Posterior vena cava (tissue), 2 donors: ENCODE results near the gene CCSER1. TPM values are rescaled to one million over a fixed set of nuclear protein-coding genes. Genes with fewer than 3 reads are reported as not detected.
A peak's percentile ranks its signal among the peaks of the same experiment; 100 is the strongest.
"Not testable (repeated sequence)": the region's sequence is repeated elsewhere in the genome, so short reads cannot be mapped to it uniquely, and the experiment has no call there.

Experiments used
- DNase-seq: peaks from one replicate; pipeline ENCODE4 v3.0.0-alpha.2; 2020; ENCODE audit warnings: low spot score
- intact Hi-C, 2 donors: fragments of 100-400 bp; cut with DNase I; formaldehyde crosslinking; loops; one replicate each; pipeline versions ENCODE4 v1.14.1 to v1.14.2; 2022 to 2023
- total RNA-seq, 2 donors: library from RNA; stranded (reverse); fragmentation: NEBNext Ultra II Directional; extraction: Animal tissue kit (Norgen Biotek cat#: 25700); gene quantifications; one replicate each; pipeline ENCODE4 v1.2.1, GENCODE V29; 2021
- donor health status: DM: yes; HTN: yes; CAD: no.
- donor health status: DM: yes; HTN: yes; CAD: no.

Gene CCSER1
- total RNA-seq, 2 donors from 2014 or later = 1.8 to 7.0 TPM

DNA sequence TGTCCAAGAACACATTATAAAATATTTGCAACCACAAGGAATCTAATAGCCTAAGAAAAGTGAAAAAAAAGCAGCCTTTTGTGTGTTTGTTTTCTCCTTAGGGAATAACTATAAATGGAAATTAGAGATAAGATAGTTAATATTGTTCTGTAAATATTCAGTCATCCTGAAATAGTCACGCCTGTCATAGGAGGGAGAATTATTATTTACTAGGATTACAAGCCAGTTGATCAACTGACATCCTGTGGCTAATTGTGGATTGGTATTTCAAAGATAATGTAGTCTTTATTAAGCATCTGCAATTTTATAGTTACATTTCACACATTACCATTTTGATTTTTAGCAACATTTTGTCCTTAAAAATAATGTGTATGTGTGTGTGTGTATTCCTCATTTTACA, 118.6 kb downstream of the CCSER1 start:
- intact Hi-C loops = no loop called here
- DNase-seq = no peak

DNA sequence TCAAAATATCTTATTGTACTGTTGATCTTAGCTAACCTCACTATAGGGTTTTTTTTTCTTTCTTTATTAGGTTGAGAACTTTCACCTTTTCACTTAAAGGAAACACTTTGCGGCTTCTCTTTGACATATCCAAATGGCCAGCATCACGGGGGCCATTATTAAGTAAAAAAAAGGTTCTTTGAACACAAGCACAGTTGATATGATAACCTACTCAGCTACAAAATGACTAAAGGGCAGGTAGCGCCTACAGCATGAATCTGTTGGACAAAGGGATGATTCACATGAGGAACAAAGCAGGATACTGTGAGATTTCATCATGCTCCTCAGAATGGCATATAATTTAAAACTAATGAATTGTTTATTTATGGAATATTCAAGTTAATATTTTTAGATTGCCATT, 119.6 kb downstream of the CCSER1 start:
- DNase-seq = no peak
- intact Hi-C loops = no loop called here

DNA sequence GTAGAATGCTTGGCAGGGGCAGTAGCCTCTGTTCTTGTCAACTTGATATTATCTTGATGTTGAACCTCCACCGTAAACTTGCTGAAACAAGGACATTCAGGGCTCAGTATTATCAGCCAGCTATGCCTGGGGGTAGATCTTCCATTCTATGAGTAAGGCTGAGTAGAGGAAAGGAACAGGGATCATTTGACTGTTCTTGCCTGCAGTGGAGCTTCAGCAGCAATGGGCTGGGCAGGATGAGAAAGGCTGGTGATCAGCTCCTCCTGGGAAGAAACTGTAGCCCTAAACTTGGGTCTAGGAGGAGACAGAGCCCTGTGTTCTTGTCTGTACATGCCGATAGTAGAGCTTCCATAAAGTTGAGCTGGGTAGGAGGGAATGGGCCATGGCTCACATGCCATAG, 127.2 kb downstream of the CCSER1 start:
- peak; percentile 8 for DNase-seq
- intact Hi-C loops = no loop called here

DNA sequence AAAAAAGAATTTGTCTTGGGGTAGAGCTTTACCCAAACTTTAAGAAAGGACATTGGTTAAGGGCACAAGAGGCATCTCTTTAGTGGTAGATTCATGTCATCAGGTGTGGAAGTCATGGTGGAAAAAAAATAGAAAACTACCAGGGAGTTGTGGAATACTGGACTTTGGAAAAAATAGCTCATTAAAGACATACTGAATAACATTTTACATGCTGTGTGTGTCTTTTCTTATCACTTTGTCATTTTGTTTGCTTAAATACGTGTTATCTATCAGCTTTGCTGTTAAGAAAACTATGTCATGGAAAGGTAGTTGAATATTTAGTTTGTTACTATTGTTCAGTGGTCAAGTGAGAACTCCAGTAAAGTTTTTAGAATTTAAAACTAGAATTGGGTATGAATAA, 147.0 kb downstream of the CCSER1 start:
- no peak for DNase-seq
- intact Hi-C loops = no loop called here

DNA sequence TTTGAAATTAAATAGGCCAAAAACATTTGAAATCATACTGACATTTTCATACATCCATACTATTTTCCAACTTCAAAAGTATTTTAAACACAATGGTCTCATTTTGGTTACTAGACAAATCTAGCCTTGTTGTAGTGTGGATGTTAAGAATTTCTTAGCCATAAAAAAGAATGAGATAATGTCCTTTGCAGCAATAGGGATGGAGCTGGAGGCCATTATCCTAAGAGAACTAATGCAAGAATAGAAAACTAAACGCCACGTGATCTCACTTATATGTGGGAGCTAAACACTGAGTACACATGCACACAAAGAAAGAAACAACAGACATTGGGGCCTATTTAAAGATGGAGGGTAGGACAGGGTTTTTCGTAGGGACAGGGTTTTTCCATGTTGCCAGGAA, 153.8 kb downstream of the CCSER1 start:
- intact Hi-C loops = no loop called here
- DNase-seq = no peak

DNA sequence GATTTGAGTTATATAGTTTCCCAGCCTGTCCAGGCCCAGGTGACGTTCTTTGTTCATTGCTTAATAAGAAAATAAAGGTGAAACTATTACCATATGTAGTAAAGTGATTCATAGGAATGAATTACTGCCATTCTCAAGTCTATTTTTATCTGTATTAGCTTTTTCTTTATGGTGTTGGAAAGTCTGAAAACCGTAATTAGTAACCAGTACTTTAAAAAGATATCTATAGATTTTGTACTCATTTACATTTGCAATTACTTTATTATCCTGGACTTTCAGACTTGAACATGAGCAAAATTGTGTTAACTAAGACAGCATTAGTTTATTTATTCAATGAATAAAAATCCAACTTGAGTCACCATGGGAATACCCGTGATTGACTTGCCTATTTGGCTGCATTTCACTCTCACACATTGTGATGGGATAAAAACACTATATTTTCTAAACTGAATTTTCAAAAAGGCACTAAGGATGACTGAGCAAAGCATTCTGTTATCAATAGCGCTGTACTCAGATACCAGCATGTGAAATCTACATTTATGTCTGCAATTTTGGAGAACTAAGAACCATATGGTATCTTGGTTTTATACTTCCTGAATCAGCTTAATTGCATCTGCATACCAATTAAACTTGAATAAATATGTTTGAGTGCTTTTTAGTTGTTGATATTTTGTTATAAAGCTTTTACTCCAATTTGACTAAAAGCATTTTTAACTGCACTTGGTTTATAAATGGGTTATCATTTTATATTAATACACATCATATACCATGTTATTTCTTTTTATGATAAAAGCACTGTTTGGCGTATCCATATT, 154.6 kb downstream of the CCSER1 start:
- intact Hi-C loops = no loop called here
- no peak for DNase-seq

DNA sequence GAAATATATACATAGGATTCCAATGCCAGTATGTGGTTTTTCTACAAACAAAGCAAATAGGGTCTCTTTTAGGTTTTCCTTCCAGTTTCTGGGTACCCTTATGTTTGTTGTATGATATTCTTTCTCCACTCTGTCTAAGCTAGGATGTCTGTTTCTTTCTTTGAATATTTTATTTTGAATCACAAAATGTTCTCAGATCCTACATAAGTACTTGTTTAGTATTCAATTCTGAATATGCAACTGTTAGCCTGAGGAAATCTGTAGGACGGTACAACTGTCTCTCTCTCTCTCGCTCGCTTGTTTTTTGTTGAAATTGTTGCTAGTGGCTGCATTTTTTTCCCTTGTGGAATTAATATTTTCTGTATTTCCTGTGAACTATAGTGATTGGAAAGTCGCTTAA, 163.2 kb downstream of the CCSER1 start:
- intact Hi-C loops = no loop called here

DNA sequence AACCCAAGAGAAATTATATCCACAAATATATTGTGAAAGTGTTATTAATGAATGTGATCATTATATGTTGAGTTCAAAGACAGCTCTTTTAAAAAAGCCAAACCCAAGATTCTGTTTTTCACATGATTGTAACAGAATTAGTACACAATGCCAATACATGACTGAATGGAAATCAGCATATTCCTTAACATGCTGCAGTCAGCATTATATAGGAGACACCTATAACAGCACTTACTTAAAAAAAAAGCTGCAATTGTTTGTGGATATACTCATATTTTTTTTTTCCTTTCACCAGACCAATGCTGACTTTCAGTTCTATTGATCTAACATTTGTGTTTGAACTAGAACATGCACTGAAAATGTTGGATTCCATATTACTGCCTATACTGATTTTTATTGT, 165.2 kb downstream of the CCSER1 start:
- intact Hi-C loops = no loop called here
- DNase-seq = no peak

More for the DNA sequence above, 163.2 kb downstream of the CCSER1 start:
- no peak for DNase-seq

DNA sequence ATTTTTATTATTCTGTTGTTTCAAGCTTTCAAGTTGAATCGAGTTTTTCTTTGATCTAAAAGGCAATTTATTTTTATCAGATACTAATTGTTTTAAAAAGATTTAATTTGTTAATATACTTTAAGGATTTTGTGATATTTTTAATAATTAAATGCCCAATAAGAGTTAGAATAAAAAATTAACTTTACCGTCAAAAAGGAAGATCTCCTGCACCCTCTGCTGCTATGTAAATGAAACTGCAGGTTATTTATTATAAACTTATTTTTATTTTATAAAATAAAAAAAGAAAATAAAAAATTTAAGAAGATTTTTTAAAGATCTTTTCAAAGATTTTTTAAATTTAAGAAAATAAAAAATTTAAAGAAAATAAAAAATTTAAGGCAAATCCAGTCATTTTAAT, 166.1 kb downstream of the CCSER1 start:
- intact Hi-C loops = no loop called here
- DNase-seq = no peak

DNA sequence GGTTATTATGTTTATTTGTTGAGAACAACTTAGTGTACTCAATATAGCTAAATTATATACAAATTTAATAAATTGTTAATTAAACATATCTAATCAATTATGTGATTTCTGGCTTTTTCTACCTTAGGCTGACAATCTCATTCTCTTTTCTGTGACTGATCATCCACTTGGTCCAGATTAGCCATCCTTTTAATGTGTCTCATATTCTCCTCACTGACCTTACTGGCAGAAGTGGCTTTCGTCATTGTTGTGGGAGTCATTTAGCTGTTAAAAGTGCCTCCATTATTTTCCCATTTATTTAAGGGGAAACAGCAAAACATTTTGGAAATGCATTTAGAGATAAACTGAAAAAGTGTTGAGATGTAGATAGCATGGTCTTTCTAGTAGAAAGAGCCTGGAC, 172.2 kb downstream of the CCSER1 start:
- no peak for DNase-seq
- intact Hi-C loops = no loop called here

DNA sequence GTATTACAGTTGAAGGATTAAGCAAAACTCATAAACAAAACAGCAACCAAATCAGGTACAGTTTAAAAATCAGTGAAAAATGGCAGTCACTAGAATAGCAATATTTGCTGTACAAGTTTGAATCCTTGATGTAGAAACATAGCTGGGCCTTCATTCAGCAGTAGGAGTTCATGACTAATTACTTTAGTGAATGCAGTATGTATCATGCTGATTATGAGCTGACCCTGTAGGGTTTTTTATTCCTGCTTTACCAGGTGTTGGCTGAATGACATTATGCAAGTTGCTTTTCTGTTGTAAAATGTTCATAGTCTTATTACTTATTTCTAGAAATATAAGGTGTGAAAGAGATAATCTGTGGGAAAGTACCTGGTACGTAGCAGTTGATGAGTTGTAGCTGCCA, 179.6 kb downstream of the CCSER1 start:
- DNase-seq = no peak
- intact Hi-C loops = no loop called here

DNA sequence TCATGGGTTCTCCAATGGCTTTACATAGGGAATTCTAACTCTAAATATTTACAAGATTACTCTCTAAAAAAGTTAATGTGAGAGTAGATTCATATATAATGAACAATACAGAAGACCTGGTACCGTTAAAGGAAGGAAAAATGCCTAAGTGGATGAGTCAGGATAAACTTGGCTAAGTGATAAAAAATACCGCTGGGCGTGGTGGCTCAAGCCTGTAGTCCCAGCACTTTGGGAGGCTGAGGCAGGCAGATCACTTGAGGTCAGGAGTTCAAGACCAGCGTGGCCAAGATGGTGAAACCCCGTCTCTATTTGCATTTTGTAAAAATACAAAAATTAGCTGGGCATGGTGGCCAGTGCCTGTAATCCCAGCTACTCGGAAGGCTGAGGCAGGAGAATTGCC, 189.9 kb downstream of the CCSER1 start:
- intact Hi-C loops, DNase-seq: not testable (repeated sequence)

DNA sequence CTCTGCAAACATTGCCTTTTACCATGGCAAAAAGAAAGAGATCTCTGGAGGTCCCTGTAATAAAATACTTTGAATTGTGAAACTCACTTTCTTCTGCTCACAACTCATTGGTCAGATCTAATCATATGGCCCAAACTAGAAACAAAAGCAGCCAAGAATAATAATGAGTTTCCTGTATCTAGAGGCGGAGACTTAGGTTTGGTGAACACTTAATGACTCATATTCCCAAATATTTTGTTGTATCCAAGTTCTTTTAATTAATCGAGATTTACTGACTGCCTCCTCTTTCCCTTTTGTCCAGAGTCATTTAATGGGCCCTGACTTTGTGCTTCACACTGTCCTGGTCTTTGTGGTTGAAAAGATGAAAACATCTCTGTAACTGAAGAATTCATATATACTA, 190.6 kb downstream of the CCSER1 start:
- DNase-seq = no peak
- intact Hi-C loops = no loop called here

DNA sequence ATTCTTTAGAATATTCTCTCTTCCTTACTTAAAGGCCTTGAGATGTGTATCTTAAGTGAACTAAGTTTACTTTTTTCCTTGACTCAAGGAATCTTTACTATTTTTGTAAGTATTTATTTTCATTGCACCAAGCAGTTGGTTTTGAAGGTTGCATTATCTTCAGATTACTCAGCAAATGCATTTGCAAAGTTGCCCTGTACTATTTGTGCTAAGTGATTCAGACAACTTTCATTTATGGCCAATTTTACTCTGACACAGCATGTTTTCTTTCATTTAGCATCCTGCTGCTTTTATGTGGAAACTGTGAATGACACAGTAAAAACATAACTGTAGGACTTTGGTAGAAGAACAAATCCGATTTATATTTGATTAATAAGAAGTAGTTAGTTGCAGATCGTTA, 191.0 kb downstream of the CCSER1 start:
- intact Hi-C loops = no loop called here

DNA sequence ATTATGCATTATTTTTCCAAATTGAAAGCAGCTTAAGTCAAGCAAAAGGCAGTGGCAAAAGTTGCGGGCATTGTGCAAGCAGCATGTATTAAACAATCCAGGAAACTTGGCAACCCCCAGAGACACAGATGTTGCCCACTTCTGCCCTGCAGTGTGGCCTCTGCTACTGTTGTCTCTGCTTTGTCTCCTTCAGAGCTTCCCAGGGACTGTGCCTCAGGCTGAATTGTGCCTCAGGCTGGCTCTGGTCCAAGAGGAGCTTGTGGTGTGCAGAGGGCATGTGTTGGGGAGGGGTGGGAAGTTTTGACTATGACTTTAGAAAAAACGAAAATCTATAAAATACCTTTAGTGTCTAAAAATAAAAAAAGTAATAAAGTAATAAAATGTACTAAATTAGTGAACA, 201.4 kb downstream of the CCSER1 start:
- DNase-seq = no peak
- intact Hi-C loops = no loop called here

More for the DNA sequence above, 191.0 kb downstream of the CCSER1 start:
- DNase-seq = no peak

DNA sequence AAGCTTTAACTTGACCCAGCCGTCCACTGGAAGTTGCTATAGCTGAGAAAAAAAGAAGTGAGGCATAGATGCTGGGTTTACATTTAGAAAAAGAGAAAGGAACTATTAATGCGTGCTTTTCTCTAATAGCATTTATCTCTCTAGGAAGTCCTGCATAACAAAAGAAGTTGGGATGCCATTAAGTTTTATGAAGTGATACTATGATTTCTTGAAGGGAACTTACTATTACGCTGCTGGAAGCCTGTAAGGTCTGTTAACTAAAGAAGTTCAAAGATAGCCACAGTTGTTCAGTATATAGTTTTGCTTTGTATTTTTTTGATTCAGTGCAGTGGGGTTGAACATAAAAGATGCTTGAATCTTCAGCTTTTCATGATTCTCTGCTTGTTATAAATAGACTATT, 203.4 kb downstream of the CCSER1 start:
- intact Hi-C loops = no loop called here
- no peak for DNase-seq

DNA sequence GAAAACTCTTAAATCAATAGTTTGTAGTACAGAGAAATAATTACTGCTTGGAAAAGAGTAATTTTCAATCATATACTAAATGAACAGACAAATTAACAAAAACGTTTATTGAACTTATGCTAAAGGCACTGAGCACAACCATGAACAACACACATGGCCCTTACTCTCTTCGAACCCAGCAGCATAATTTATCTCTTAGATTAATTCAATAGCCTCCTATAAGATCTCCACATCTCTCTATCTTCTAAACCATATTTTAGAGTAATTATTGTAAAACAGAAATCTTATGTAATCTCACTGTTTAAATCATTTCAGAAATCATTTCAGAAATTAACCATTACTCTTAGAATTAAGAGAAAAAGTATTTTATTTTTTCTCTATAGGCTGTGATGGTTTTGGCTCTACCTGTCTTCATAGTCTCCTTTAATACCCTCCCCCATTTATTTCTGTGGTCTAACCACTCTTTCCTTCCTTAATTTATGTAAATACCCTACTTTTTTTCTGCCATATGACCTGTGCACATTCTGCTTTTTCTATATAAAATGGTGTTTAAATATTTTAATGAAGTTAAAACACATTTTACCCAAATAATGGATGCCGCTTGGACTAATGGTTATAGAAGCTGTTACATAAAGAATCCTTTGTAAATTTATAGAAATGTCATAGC, 218.5 kb downstream of the CCSER1 start:
- intact Hi-C loops = no loop called here
- DNase-seq = no peak

DNA sequence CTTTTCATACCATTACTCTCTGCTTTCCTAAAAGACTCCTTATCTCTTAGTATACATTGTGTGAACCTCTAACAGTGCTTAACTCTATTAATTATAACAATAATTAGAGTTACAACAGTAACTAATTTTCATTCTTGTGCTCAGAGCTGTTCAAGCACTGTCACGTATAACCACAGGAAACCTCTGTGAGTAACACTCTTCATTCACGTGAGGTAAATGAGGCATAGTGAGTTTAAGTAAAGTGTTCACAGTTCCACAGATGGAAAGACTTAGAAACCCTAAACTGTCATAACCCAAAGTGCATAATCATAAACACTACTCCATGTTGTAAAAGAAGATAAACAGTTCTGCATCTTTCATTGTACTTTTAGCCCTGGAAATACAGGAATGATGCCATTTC, 222.4 kb downstream of the CCSER1 start:
- no peak for DNase-seq
- intact Hi-C loops = no loop called here

DNA sequence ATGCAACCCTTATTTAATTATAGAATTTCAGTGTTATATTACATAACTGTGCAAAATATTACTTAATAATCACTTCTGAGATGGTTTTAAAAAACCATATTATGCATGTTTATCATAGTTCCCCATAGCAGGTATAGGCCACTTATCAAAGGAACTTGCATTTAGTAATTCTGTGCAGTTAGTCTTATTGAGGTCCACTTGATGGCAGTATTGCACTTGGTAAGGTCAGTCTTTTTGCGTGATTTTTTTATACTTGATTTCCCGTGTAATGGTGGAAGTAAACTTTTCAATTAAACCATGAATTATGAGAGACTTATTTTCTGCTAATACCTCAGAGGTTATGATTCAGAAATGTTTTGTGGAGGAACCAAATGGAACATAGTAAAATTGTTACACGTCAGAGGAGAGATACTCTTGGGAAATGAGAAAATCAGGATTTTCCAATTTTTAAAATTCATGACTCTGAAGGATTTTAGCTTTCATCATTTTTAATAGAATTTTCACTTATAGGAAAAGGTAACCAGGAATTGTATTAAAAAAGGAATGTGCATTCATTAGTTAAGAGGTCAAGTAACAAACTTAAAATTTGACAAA, 230.0 kb downstream of the CCSER1 start:
- no peak for DNase-seq
- intact Hi-C loops = no loop called here

DNA sequence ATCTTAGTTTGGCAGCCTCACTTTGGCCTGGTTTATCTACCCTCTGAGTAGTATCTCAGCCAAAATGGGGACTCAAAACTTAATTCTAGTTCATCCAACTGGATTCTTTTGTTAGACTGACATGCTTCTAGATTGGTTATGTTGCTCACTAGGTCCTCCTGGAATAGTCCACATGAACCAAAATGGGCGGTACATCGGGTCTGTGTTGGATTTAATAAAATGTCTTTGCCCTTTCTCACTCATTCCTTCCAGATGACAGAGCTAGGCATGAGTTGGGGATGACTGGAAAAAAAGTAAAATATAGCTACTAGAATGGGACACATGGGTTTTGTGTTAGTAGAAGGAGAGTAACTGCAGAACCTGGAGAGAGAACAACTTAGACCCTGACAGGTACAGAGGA, 247.9 kb downstream of the CCSER1 start:
- no peak for DNase-seq
- intact Hi-C loops = loop anchor here in 1 of 2 donors (5.0 kb wide), 1 partner anchor 203 kb away; no protein-coding TSS in a partner anchor

DNA sequence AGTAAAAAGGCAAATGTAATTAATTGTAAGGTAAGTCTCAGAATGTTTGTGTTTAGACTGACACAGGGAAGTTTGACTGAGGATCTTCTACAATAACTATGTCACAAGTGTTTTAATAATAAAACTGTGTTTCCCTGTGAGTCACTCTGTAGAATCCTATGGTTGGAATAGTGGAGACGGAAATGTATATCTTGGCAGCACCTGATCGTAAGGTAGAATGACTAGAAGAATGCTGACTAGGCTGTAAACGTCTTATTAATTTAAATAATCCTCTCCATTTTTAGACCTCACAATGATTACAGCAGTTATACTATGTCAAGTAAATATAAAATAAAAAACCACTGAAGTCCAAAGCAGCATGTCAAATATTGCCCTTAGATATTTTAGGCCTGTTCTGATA, 266.0 kb downstream of the CCSER1 start:
- DNase-seq = no peak
- intact Hi-C loops = no loop called here
